Measurements from ENCODE around the gene IL17RA. TPM values are rescaled to one million over a fixed set of nuclear protein-coding genes. Genes with fewer than 3 reads are reported as not detected.
"Not testable (repeated sequence)": the region's sequence is repeated elsewhere in the genome, so short reads cannot be mapped to it uniquely, and the experiment has no call there.

IL17RA gene, protein sequence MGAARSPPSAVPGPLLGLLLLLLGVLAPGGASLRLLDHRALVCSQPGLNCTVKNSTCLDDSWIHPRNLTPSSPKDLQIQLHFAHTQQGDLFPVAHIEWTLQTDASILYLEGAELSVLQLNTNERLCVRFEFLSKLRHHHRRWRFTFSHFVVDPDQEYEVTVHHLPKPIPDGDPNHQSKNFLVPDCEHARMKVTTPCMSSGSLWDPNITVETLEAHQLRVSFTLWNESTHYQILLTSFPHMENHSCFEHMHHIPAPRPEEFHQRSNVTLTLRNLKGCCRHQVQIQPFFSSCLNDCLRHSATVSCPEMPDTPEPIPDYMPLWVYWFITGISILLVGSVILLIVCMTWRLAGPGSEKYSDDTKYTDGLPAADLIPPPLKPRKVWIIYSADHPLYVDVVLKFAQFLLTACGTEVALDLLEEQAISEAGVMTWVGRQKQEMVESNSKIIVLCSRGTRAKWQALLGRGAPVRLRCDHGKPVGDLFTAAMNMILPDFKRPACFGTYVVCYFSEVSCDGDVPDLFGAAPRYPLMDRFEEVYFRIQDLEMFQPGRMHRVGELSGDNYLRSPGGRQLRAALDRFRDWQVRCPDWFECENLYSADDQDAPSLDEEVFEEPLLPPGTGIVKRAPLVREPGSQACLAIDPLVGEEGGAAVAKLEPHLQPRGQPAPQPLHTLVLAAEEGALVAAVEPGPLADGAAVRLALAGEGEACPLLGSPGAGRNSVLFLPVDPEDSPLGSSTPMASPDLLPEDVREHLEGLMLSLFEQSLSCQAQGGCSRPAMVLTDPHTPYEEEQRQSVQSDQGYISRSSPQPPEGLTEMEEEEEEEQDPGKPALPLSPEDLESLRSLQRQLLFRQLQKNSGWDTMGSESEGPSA
- 8.1 to 11.6 TPM (median 10.4 TPM) in 3 replicates for total RNA-seq
- long read RNA-seq, partial matches to known transcripts = 0 of 6 reads
- long read RNA-seq, other reads (novel, unspliced or antisense) = 5 of 6 reads

DNA sequence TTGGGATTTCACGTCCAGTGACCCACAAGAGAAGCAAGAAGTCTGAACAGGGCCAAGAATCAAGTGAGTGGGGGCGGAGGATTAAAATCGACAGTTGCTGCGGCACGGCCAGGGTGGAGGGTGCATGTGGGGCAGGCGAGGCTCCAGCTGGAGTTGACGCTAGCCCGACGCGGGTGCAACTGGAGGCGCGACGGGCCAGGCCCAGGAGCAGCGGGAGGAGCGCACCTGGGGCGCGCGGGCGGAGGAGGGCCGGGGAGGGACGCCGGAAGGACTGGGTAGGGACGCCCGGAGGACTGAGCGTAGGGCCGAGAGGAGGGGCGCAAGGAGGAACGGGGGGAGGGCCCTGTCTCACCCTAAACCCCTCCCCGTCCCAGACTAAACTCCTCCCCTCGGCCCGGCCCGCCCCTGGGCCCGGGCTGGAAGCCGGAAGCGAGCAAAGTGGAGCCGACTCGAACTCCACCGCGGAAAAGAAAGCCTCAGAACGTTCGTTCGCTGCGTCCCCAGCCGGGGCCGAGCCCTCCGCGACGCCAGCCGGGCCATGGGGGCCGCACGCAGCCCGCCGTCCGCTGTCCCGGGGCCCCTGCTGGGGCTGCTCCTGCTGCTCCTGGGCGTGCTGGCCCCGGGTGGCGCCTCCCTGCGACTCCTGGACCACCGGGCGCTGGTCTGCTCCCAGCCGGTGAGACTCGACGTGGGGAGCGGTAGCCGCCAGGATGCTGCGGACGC is at the start of gene IL17RA:
TSS of gene IL17RA (plus strand) at position 447 of the 723 bp plus-strand sequence. CDS start at position 539, 92 bp downstream.
- H3K36me3 Mint-ChIP-seq (ENCODE audit: low read depth) = no peaks in the 10 kb centered on the region
- H3K4me3 Mint-ChIP-seq (ENCODE audit: unreplicated experiment) = peak within 1 kb of the TSS; percentile 79
- no peaks in the 10 kb centered on the region for H3K9me3 Mint-ChIP-seq (ENCODE audit: low read depth)
- DNase-seq (ENCODE audit: low spot score) = no peak
- H3K27ac Mint-ChIP-seq (ENCODE audit: unreplicated experiment) = peak within 1 kb of the TSS; percentile 77
- H3K4me1 Mint-ChIP-seq (ENCODE audit: low read depth) = peaks cover 23% of the 10 kb centered on the region
- H3K27me3 Mint-ChIP-seq (ENCODE audit: low read depth) = no peaks in the 10 kb centered on the region
- no peak for TF ChIP-seq CTCF (IDR thresholded peaks at IDR 0.05)

DNA sequence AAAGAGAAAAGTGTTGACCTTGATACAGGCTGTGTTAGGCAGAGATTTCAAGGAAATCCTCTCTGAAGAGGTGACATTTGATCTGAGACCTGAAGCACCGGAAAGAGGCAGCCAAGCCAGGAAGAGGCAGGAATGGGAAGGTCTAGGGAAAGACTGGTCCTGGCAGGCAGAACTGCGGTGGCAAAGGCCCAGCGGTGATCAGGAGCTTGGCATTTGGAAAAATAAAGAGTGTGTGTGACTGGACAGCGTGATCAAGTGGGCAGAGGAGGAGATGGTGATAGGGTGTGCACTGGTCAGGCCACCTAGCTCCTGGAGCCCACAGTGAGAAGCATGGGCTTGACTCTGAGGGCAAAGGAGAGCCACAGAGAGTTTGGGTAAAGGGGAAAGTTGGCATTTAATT is 49.6 kb upstream of the IL17RA start:
- TF ChIP-seq CTCF (IDR thresholded peaks at IDR 0.05) = no peak
- no peaks in the 10 kb centered on the region for H3K27me3 Mint-ChIP-seq (ENCODE audit: low read depth)
- no peaks in the 10 kb centered on the region for H3K4me1 Mint-ChIP-seq (ENCODE audit: low read depth)
- H3K27ac Mint-ChIP-seq (ENCODE audit: unreplicated experiment) = no peak overlapping the region
- H3K36me3 Mint-ChIP-seq (ENCODE audit: low read depth) = no peaks in the 10 kb centered on the region
- H3K9me3 Mint-ChIP-seq (ENCODE audit: low read depth) = peaks cover 2% of the 10 kb centered on the region
- H3K4me3 Mint-ChIP-seq (ENCODE audit: unreplicated experiment) = no peak overlapping the region
- no peak for DNase-seq (ENCODE audit: low spot score)

DNA sequence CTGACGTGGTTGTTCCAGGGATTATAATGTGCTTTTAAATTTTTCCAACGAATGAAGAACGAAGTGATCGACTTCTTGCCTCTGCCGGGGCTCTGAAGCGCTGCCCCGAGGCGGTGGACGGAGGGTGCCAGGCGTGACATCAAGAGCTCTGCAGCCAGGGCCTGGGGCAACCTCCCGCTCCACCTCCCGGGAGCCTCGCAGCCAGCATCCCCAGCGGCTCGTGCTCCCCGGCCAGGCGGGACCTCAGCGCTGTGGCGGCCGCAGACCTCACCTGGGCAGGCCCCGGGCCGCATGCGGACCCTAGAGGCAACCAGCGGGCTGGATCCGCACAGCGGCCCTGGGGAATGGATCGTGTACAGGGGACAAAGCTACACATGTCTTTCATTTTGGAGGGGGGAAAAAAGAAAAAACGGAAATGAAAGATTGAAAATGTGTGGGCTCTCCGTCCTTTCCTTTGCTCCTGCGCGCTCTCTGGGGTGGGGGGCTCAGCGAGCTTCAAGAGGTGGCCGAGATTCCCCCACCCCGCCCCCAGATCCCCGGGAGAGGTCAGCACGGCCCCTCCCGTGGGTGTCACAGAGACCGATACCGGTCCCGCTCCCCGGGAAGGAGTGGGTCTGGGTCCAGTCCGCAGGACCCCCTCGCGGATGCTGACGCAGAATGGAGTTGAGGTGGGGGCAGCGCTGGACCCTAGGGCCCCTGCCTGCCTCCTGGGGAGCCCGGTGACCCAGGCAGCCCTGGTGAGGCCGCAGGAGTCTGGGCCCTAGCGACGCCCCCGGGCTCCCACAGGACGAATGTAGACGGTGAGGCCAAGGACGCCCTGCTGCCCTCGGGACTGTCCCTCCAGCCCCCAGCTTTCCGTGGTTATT is 48.6 kb upstream of the IL17RA start:
- not testable (repeated sequence) for H3K36me3 Mint-ChIP-seq (ENCODE audit: low read depth); H3K27me3 Mint-ChIP-seq (ENCODE audit: low read depth); DNase-seq (ENCODE audit: low spot score); H3K9me3 Mint-ChIP-seq (ENCODE audit: low read depth); H3K4me1 Mint-ChIP-seq (ENCODE audit: low read depth); H3K27ac Mint-ChIP-seq (ENCODE audit: unreplicated experiment); H3K4me3 Mint-ChIP-seq (ENCODE audit: unreplicated experiment)

DNA sequence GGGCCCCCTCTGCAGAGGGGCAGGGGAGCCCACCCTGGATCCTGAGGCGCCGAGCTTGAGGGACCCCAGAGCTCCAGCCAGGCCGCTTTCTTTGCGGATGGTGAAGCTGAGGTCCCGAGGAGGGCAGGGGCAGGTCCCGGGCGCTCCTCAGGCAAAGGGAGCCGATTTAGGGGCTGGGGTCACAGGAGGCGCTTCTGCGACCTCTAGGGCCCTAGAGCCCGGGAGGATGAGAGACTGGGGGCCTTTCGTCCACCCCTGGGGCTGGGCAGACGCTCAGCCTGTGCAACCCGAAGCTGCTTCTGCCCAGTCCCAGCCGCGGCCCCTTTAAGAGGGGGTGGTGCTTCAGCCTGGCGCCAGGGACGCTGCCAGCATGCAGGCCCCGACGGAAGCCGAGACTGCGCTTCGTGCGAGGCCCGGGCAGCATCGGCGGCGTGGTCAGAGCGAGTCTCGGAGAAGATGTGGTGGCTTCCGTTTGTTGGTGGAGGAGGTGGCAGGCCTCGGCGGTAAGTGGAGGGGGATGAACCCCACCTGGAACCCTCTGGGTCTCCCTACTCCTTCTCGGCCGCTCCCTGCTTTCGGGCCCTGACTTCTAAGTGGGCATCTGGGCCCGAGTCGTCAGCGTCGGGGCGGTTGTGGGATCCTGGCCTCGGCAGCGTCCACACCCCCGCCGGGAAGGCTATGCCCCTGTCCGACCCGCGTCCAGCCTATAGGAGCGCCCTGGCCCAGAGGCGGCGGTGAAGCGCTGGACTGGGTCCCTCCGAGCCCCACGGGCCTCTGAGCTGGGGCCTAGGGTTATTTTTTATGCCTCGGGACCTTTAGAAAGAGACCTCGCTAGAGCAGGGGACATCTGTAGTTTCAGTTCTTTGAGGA is 47.7 kb upstream of the IL17RA start:
- not testable (repeated sequence) for H3K4me1 Mint-ChIP-seq (ENCODE audit: low read depth); H3K36me3 Mint-ChIP-seq (ENCODE audit: low read depth)

GRCh38 chr22:17043521-17043920 is 41.3 kb upstream of the IL17RA start:
- no peaks in the 10 kb centered on the region for H3K36me3 Mint-ChIP-seq (ENCODE audit: low read depth)
- peaks cover 2% of the 10 kb centered on the region for H3K9me3 Mint-ChIP-seq (ENCODE audit: low read depth)

More for the DNA sequence above, 47.7 kb upstream of the IL17RA start:
- H3K4me3 Mint-ChIP-seq (ENCODE audit: unreplicated experiment); H3K27me3 Mint-ChIP-seq (ENCODE audit: low read depth); H3K9me3 Mint-ChIP-seq (ENCODE audit: low read depth); H3K27ac Mint-ChIP-seq (ENCODE audit: unreplicated experiment); DNase-seq (ENCODE audit: low spot score): not testable (repeated sequence)

More at GRCh38 chr22:17043521-17043920, 41.3 kb upstream of the IL17RA start:
- no peak for DNase-seq (ENCODE audit: low spot score)
- no peak overlapping the region for H3K4me3 Mint-ChIP-seq (ENCODE audit: unreplicated experiment)
- no peak overlapping the region for H3K27ac Mint-ChIP-seq (ENCODE audit: unreplicated experiment)
- no peaks in the 10 kb centered on the region for H3K4me1 Mint-ChIP-seq (ENCODE audit: low read depth)
- peaks cover 11% of the 10 kb centered on the region for H3K27me3 Mint-ChIP-seq (ENCODE audit: low read depth)
- TF ChIP-seq CTCF (IDR thresholded peaks at IDR 0.05) = no peak
